Esophagus muscularis mucosa (tissue), 4 donors: ENCODE results near the gene CNOT6. TPM values are rescaled to one million over a fixed set of nuclear protein-coding genes. Genes with fewer than 3 reads are reported as not detected.

ENCODE experiments used
- DNase-seq: peaks from one replicate; pipeline ENCODE4 v3.0.0-alpha.2; 2017; ENCODE audit errors: extremely low spot score
- H3K27ac ChIP-seq, 4 donors: fragments of 200-600 bp; sonication (generic); replicated peaks in 1 of 4; 1 replicate in 3 of 4; 2 replicates in 1 of 4; pipeline ENCODE4 v1.5.1; 2016 to 2019; ENCODE audit warnings: mild to moderate bottlenecking in 1 of 4
- H3K27me3 ChIP-seq, 4 donors: fragments of 200-600 bp; sonication (generic); one replicate each; pipeline versions ENCODE4 v1.5.1 to v1.6.0; 2016 to 2019
- H3K36me3 ChIP-seq, 4 donors: fragments of 200-600 bp; sonication (generic); one replicate each; pipeline ENCODE4 v1.5.1; 2016 to 2019
- H3K4me1 ChIP-seq, 4 donors: fragments of 200-600 bp; sonication (generic); one replicate each; pipeline ENCODE4 v1.5.1; 2016 to 2019
- H3K4me3 ChIP-seq, 4 donors: fragments of 200-600 bp; sonication (generic); 1 replicate in 2 of 4; 2 replicates in 2 of 4; pipeline ENCODE4 v1.5.1; 2016 to 2019; ENCODE audit warnings: mild to moderate bottlenecking in 4 of 4, moderate library complexity in 1 of 4
- H3K9me3 ChIP-seq, 4 donors: fragments of 200-600 bp; sonication (generic); 1 replicate in 3 of 4; 2 replicates in 1 of 4; pipeline ENCODE4 v1.5.1; 2016 to 2019
- CTCF ChIP-seq, 3 experiments: fragments of 200-600 bp in 2 of 3; fragments of 450-650 bp in 1 of 3; sonication (generic) in 2 of 3; IDR thresholded peaks; one replicate each; pipeline ENCODE4 v1.5.1; 2017 to 2019; ENCODE audit warnings: antibody characterized with exemption in 3 of 3, mild to moderate bottlenecking in 2 of 3, moderate library complexity in 1 of 3
- EP300 ChIP-seq: sonication (generic); formaldehyde crosslinking; IDR thresholded peaks from one replicate; pipeline ENCODE4 v1.6.1; 2017; ENCODE audit warnings: antibody characterized with exemption
- POLR2A ChIP-seq: fragments of 450-650 bp; IDR thresholded peaks from one replicate; pipeline ENCODE4 v1.6.1; 2017; ENCODE audit warnings: antibody characterized with exemption, moderate library complexity, mild to moderate bottlenecking, low read depth
- POLR2AphosphoS5 ChIP-seq, 2 donors: sonication (generic); formaldehyde crosslinking; IDR thresholded peaks; one replicate each; pipeline ENCODE4 v1.6.1; 2017; ENCODE audit warnings: antibody characterized with exemption in 2 of 2
- WGBS: methylation state at CpG from one replicate; pipeline ENCODE4 v1.1.5; 2018; 5-methylcytosine and 5-hydroxymethylcytosine counted together
- intact Hi-C: fragments of 100-400 bp; cut with DNase I; formaldehyde crosslinking; loops from one replicate; pipeline ENCODE4 v1.15.1; 2023
- total RNA-seq, 4 donors: library from RNA; depleted of rRNA; stranded (reverse); fragments of >200 nt; gene quantifications; one replicate each; pipeline versions ENCODE4 v1.1.0 to v1.2.1, GENCODE V29; 2016

The CNOT6 gene
- total RNA-seq, 4 donors from 2014 or later, result 17.7 to 26.4 (median 20.5) TPM

DNA sequence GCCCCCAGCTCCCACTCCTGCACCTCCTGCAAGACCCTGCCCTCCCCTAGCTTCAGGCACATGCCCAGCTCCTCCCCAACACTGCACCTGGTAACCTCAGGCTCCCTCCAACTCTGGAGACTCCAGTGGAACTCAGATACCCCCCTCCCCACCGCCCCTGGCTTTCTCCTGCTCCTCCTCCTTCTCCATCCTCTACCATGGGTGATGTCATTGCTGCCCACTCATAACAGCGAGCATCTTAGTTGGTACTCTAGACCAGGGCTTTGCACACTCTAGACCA lies 24.7 kb upstream of the CNOT6 start:
- no peaks in the 10 kb centered on the region for H3K9me3 ChIP-seq
- 85% methylated on average over 2 of the region's 2 CpGs for WGBS
- H3K36me3 ChIP-seq, result no peaks in the 10 kb centered on the region
- H3K4me3 ChIP-seq, result no peak overlapping the region
- intact Hi-C loops, result no loop called here
- TF ChIP-seq CTCF (IDR thresholded peaks at IDR 0.05) (no peak), POLR2AphosphoS5 (IDR thresholded peaks at IDR 0.05) (no peak), POLR2A (no peak), EP300 (no peak)
- peaks cover 0 to 13% (median 0%) of the 10 kb centered on the region in 4 donors for H3K27me3 ChIP-seq
- H3K27ac ChIP-seq, result no peak overlapping the region
- DNase-seq, result no peak
- H3K4me1 ChIP-seq, result peaks cover 0 to 19% (median 7%) of the 10 kb centered on the region in 4 donors

DNA sequence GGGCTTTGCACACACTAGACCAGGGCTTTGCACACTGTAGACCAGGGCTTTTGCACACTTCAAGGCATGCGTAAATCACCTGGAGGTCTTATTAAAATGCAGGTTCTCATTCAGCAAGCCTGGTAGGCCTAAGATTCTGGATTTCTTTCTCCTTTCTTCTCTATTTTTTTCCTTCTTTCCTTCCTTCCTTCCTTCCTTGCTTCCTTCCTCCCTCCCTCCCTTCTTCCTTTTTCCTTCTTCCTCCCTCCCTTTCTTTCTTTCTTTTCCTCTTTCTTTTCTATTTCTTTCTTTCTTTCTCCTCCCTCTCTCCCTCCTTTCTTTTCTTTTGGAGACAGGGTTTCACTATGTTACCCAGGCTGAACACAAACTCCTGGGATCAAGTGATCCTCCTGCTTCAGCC lies 24.3 kb upstream of the CNOT6 start:
- no peak for DNase-seq
- intact Hi-C loops, result loop anchor here (2.0 to 5.0 kb wide), 2 partner anchors 177 to 343 kb away; partner anchors contain the start of gene MAPK9
- no peak for TF ChIP-seq CTCF (IDR thresholded peaks at IDR 0.05)
- TF ChIP-seq POLR2AphosphoS5 (IDR thresholded peaks at IDR 0.05), result no peak
- TF ChIP-seq POLR2A, result no peak
- no peak for TF ChIP-seq EP300
- peaks cover 0 to 13% (median 0%) of the 10 kb centered on the region in 4 donors for H3K27me3 ChIP-seq
- H3K36me3 ChIP-seq, result no peaks in the 10 kb centered on the region
- 89% methylated on average over 1 of the region's 1 CpG for WGBS
- no peak overlapping the region for H3K4me3 ChIP-seq
- H3K27ac ChIP-seq, result no peak overlapping the region
- no peaks in the 10 kb centered on the region for H3K9me3 ChIP-seq
- peaks cover 0 to 19% (median 7%) of the 10 kb centered on the region in 4 donors for H3K4me1 ChIP-seq

DNA sequence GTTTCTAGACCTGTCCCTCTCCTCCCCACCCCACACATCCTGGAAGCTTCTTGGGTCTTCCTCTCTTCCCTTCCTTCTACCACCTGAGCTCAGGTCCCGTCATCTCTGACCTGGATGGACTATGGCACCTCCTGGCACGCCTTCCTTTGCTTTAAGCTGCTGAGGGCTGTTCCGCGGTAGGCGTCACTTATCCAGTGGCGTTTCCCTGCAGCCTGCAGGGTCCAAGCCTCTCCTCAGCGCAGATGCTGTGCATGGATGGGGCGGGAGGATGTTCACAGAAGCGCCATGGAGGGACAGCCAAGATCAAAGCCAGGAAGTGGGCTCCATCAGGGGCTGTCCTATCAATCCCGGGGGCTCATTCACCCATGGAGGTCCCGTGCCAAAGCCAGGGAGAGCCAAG lies 23.8 kb upstream of the CNOT6 start:
- H3K27ac ChIP-seq, result no peak overlapping the region
- intact Hi-C loops, result loop anchor here (2.0 to 5.0 kb wide), 2 partner anchors 178 to 343 kb away; partner anchors contain the start of gene MAPK9
- H3K27me3 ChIP-seq, result peaks cover 0 to 13% (median 0%) of the 10 kb centered on the region in 4 donors
- no peaks in the 10 kb centered on the region for H3K9me3 ChIP-seq
- no peak for TF ChIP-seq POLR2A
- no peak for TF ChIP-seq EP300
- TF ChIP-seq POLR2AphosphoS5 (IDR thresholded peaks at IDR 0.05), result no peak
- TF ChIP-seq CTCF (IDR thresholded peaks at IDR 0.05), result no peak
- H3K4me3 ChIP-seq, result no peak overlapping the region
- DNase-seq, result no peak
- WGBS, result 85% methylated on average over 9 of the region's 11 CpGs
- no peaks in the 10 kb centered on the region for H3K36me3 ChIP-seq
- peaks cover 0 to 19% (median 7%) of the 10 kb centered on the region in 4 donors for H3K4me1 ChIP-seq

DNA sequence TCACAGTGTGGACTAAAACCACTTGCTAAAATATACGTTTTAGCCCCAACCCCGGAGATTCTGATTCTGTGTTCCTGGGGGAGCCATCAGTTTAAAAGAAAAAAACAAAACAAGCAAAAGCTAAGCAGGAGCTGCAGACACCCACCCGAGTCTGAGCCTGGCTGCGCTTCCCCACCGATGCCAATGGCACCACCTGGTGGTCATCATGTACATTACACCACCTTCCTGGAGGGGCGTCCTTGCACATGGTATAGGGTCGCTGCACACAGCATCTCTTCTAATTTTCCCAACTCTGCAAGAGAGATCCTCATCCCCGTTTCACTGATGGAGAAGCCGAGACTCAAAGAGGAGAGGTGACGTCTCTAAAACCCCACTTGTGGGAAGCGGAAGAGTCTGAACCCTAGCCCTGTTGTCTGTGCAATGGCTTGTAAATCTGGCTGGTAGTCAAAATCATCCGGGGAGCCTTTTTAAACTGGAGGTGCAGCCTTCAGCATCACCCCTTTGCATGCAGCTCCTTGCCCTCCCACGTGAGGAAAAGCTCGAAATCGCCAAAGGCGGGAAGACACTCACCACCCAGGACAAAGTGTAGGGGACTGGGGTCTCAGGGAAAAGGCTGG lies 23.1 kb upstream of the CNOT6 start:
- H3K4me3 ChIP-seq, result no peak overlapping the region
- DNase-seq, result no peak
- intact Hi-C loops, result loop anchor here (2.0 to 5.0 kb wide), 2 partner anchors 178 to 344 kb away; partner anchors contain the start of gene MAPK9
- peaks cover 0 to 13% (median 0%) of the 10 kb centered on the region in 4 donors for H3K27me3 ChIP-seq
- peaks cover 0 to 19% (median 7%) of the 10 kb centered on the region in 4 donors for H3K4me1 ChIP-seq
- TF ChIP-seq POLR2A, result no peak
- peak; percentile 78 to 94 (median 87) for TF ChIP-seq CTCF (IDR thresholded peaks at IDR 0.05)
- H3K27ac ChIP-seq, result no peak overlapping the region
- no peaks in the 10 kb centered on the region for H3K9me3 ChIP-seq
- H3K36me3 ChIP-seq, result no peaks in the 10 kb centered on the region
- WGBS, result 31% methylated on average over 16 of the region's 16 CpGs
